NCI-H1436 (cell line): ENCODE measurements around the gene FANK1.
"Not testable (repeated sequence)": the region's sequence is repeated elsewhere in the genome, so short reads cannot be mapped to it uniquely, and the experiment has no call there.

ENCODE experiments used
- DNase-seq: peaks from one replicate; lab custom pipeline; 2025; lab: John Stamatoyannopoulos, UW

The FANK1 gene

GRCh38 chr10:126021833-126022500 lies 125.6 kb downstream of the FANK1 start:
- no peak for DNase-seq

DNA sequence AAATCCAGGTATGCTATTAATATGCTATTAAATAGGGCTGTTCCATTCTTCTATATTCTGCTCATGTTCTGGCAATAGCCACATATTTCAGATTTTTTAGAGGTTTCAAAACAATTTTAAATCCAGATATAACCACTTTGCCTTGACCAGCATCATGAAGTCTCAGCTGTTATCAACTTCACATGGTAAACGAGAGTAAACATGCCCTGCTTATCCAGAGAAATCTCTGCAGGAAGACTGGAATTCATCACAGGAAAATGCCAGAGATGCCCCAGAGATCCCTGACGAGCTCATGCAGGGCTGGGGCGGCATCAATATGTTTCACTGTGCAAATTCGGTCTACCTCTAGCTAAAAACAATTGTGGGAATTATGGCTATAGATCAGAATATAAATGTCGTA lies 126.5 kb downstream of the FANK1 start:
- DNase-seq, result no peak

- DNase-seq, result no peak
These were observed 131.3 kb downstream of the FANK1 start for GRCh38 chr10:126027692-126028091.

- DNase-seq, result no peak
These were observed 133.6 kb downstream of the FANK1 start for GRCh38 chr10:126029999-126030398.

DNA sequence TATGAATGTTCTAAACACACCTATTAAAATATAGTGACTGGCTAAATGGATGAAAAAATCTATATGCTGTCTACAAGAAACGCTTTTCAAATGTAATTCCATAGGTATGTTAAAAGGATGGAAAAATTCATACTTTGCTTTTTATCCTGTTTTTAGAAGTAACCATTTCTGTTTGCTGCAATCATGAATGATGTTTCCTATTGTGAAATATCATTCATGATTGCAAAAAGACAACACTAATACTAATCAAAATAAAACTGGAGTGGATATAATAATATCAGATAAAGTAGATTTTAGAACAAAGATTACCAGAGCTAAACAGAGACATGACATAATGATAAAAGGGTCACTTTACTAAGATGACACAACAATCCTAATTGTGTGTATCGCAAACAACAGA lies 138.2 kb downstream of the FANK1 start:
- no peak for DNase-seq

- no peak for DNase-seq
These were observed 140.2 kb downstream of the FANK1 start for GRCh38 chr10:126036515-126036914.

DNA sequence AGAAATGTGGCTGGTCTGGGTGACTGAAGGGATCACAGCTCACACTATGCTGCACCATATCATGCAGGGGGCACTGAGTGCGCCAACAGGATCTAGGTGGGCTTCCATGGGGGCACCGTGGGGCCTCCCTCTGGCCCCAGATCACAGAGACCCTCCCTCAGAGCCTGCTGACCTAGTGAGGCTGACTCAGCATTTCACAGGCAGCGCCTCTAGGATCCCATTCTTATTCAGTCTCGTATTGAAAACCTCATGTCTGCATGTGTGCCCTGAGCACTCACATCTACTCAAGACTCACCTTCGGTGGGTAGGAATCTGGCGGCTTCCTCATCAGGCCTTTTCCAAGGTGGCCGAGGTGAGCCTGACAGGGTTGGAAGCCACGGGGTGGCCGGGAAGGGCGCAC lies 141.6 kb downstream of the FANK1 start:
- no peak for DNase-seq

DNA sequence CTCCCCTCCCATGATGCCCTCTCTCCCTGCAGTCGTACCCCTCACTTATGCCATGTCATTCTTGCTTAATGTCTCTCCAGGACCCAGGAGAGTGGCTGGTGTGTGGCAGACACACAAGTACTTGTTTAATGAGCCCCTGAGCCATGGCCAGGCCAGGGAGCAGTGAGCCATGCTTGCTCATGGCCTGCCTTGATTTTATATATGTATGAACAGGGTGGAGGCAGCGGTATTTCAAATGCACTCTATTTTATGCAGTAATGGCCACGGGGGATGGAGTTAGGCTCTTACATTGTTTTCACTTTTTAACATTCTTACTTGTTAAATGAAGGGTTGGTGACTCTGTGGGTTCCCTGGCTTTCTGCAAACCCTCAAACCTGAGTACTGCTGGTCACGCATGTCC lies 144.8 kb downstream of the FANK1 start:
- no peak for DNase-seq

DNA sequence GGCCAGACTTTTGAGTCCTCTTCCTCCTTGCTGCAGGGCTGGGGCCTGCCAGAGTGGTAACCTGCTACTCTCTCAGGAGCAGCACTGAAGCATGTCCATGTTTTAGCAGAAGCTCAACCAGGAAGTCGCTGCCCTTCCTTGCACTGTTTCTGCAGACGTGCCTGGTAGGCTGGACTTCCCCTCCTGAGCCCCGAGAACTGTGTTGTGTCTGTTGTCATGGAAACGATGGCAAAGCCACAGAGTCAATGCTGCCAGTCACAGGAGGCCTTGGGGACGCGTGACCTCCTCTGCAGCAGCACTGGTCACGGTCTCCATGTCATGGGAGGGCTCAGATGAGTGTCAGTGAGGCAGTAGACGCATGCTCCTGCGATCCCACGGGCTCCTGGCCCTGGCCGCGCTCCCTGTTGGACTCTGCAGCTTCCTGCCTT lies 145.5 kb downstream of the FANK1 start:
- no peak for DNase-seq

DNA sequence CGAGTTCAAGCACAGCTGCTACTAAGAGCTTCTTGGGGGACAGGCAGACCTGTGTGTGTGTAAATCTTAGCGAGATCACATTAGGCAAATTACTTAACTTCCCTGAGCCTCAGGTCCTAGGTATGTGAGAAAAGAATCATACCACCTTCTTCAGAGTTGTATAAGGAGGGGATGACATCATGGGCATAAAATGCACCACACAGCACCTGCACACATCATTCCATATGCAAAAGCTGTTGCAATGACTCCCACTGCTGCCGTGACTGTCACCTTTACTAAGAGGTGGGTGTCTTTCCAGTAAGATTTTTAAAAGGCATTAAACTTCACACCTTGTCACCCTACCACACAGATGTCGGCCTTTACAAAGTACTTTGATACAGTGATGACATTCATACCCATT lies 146.0 kb downstream of the FANK1 start:
- DNase-seq, result no peak

DNA sequence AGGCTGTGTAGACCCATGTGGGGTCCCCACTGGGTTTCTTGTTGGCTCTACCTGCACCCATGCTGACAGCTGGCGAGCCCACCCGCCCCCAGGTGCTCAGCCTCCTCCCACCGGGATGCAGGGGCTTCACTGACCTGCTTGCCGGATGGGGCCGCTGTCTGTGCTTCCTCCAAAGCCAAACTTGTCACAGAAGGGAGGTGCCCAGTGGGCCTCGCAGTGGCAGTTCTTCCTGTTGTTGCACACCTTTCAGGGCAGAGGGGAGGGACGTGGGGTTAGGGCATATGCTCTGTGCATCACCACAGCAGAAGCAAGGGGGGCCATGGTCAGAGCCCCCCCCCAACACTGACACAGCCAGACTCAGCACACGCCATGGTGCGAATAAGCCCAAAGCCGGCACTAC lies 146.5 kb downstream of the FANK1 start:
- DNase-seq, result no peak

DNA sequence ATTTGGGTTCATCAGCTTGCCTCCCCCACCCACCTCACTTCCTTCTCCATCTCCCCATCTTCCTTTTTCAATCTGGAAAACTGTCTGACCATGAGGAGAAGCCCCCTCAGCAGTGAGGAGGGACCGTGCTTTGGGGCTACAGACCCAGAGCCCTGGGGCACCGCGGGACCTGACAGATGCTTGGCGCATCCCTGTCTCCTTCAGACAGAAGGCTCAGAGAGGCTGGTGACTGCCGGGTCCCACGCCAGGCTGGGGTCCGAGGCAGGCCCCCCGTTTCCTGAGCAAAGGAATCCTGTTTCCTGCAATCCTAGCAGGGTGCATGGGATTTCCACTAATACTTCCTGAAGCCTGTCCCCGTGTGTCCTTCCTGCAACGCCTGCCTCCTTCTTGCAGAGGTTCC lies 147.0 kb downstream of the FANK1 start:
- no peak for DNase-seq

DNA sequence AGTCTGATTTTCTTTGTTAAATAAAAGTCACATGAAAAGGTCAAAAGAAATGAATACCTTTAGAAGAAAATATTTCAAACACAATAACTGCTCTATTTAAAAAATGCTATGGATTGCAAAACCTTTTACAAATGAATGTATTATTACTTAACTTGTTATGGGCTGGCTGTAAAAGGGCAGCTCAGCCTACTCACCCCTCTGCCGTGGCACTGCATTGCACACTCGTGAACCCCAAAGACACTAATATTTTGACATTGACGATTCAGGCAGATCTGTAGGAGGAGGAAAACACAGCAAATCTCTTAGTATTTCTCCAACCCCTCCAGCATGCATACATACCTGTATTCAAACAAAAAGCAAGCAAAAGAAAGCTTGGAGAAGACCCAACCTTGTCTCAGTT lies 149.5 kb downstream of the FANK1 start:
- no peak for DNase-seq

- DNase-seq, result no peak
These were observed 150.5 kb downstream of the FANK1 start for GRCh38 chr10:126046831-126047230.

- DNase-seq, result not testable (repeated sequence)
These were observed 151.4 kb downstream of the FANK1 start for GRCh38 chr10:126047749-126048148.

DNA sequence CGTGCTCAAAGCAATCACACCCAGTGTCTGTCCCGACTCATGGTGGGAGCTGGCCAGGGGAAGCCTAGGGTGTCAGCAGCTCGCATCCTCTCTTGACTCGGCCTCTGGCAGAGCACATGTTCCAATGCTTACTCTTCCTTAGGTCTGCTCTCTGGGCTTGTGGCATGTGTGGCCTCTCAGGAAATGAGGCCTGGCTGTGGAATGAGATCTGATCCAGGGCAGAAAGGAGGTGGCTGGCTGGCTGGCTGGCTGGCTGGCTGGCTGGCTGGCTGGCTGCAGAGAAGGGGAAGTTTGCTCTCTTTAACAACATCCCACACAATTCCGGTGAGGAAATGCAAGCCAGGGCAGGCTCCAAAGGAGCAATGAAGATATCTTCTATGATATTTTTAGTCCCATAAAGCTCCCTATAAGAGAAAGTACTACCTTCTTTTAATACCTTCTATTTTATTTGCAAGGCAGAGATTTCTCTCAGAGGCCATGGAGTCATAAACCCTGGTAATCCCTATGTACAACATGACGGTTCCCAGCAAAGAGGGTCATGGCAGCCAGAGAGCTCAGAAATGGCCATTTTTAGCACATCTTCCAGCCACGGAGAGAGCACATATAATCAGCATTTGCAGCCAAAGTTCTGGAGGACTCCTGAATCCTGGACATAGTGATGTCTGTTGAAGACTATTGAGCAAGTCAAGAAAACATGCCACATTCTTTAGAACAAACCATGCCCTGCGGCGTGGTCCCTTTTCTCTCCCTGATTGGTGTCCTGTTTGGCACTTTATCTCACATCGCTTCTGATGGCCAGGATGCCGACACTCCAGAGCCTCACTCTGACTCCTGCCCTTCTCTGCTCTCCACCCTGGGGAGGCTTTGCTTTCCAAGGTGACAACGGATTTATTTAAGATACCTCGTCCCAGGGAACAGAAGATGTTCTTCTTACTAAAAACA lies 153.7 kb downstream of the FANK1 start:
- DNase-seq, result no peak

- no peak for DNase-seq
These were observed 155.8 kb downstream of the FANK1 start for GRCh38 chr10:126052171-126052570.

DNA sequence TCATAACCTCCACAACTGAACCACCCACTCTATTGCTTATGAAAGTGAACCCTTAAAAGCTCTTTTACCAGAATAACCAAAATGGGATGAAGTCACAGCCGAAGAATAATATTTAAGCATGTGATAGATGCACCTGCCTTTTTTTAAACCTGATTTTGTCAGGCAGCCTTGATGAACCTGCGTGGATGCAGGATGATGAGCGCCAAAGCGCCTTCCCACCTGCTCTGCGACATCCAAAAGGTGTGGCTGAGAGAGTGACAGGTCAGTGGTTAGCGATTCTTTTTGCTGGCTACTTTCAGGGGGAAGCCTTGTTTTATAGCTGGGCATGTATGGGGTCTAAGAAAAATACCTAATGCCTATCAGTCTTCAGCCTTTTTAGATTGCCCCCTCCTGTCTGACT lies 157.8 kb downstream of the FANK1 start:
- DNase-seq, result no peak

DNA sequence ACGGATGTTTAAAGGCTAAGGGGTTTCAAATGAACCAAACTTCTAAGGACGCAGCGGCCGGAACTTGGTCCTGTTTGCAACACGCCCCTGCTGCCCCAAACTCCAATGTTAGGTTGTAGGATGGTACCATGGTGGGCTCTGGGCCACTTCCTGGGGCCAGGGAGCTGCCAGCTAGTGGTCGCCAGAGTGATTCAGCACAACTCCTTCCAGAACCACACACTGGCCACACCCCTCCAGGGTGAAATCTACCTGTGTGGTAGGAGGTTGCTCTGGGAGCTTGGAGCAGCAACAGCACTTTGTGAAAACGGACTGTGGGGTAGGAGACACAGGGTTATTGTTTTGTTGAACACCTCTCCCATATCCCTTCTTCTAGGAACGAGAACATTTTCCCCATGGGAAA lies 161.1 kb downstream of the FANK1 start:
- DNase-seq, result no peak

GRCh38 chr10:126058104-126058503 lies 161.7 kb downstream of the FANK1 start:
- no peak for DNase-seq

DNA sequence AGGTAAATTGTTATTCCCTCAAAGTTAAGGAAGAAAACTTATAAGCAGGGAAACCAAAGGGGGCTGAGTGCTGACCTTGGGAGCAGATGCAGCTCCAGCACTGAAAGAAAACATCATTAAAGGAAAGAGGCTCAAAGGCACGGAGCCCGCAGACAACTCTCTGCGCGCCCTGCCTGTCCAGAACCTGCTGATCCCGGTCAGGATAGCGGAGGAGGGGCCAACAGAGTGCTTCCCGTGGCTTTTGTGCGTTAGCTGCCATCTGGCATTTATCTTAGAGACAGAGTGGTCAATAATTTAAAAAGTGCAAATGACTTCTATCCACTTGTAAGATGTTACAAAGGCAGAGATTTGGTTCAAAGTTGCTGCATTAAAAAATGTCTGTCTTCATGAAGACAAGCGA lies 162.1 kb downstream of the FANK1 start:
- no peak for DNase-seq
